Liver (tissue), 9 donors: ENCODE results near the gene SFXN5. TPM values are rescaled to one million over a fixed set of nuclear protein-coding genes. Genes with fewer than 3 reads are reported as not detected.

ENCODE experiments used
- DNase-seq: peaks from one replicate; pipeline ENCODE4 v3.0.0-alpha.2; 2017; ENCODE audit warnings: low spot score
- H3K27ac ChIP-seq, 2 donors: one replicate each; pipeline ENCODE4 v1.7.0; 2013; ENCODE audit warnings: inconsistent platforms in 2 of 2, low read length in 2 of 2, control low read depth in 1 of 2, low read depth in 1 of 2, mild to moderate bottlenecking in 1 of 2
- H3K27me3 ChIP-seq, 4 donors: one replicate each; pipeline versions ENCODE4 v1.6.1 to v1.7.0; 2013; ENCODE audit warnings: low read length in 3 of 4, inconsistent platforms in 1 of 4, mild to moderate bottlenecking in 1 of 4, moderate library complexity in 1 of 4; ENCODE audit not compliant: control insufficient read depth in 4 of 4, insufficient read depth in 4 of 4
- H3K36me3 ChIP-seq, 4 donors: one replicate each; pipeline versions ENCODE4 v1.6.1 to v1.7.0; 2013; ENCODE audit warnings: low read length in 3 of 4, mild to moderate bottlenecking in 3 of 4, low read depth in 1 of 4, moderate library complexity in 1 of 4; ENCODE audit not compliant: control insufficient read depth in 4 of 4, insufficient read depth in 3 of 4
- H3K4me1 ChIP-seq, 4 donors: one replicate each; pipeline versions ENCODE4 v1.6.1 to v1.7.0; 2013; ENCODE audit warnings: low read length in 3 of 4, mild to moderate bottlenecking in 3 of 4, moderate library complexity in 1 of 4; ENCODE audit not compliant: control insufficient read depth in 4 of 4, insufficient read depth in 4 of 4
- H3K4me3 ChIP-seq, 3 donors: one replicate each; pipeline versions ENCODE4 v1.6.1 to v1.7.0; 2013; ENCODE audit warnings: low read length in 3 of 3, control low read depth in 1 of 3, low read depth in 1 of 3, mild to moderate bottlenecking in 1 of 3
- H3K9ac ChIP-seq, 2 donors: one replicate each; pipeline ENCODE4 v1.7.0; 2013; ENCODE audit warnings: low read length in 2 of 2, mild to moderate bottlenecking in 2 of 2, moderate library complexity in 2 of 2, control low read depth in 1 of 2, low read depth in 1 of 2
- H3K9me3 ChIP-seq, 4 donors: one replicate each; pipeline versions ENCODE4 v1.6.1 to v1.7.0; 2013; ENCODE audit warnings: low read length in 3 of 4; ENCODE audit not compliant: control insufficient read depth in 4 of 4
- ATF3 ChIP-seq: IDR thresholded peaks from 2 replicates; pipeline ENCODE4 v1.6.1; 2016; ENCODE audit warnings: antibody characterized with exemption
- CTCF ChIP-seq: fragments of 150-350 bp; IDR thresholded peaks from 2 replicates; pipeline ENCODE4 v1.5.1; 2017; ENCODE audit warnings: improper control_type of control experiment, low read depth, low read length; ENCODE audit not compliant: missing input control
- EGR1 ChIP-seq, 2 donors: IDR thresholded peaks; 2 replicates each; pipeline ENCODE4 v1.6.1; 2016 to 2018; ENCODE audit warnings: antibody characterized with exemption in 2 of 2, low read depth in 2 of 2
- FOXA1 ChIP-seq: IDR thresholded peaks from 2 replicates; pipeline ENCODE4 v1.6.1; 2016; ENCODE audit warnings: antibody characterized with exemption
- FOXA2 ChIP-seq: IDR thresholded peaks from 2 replicates; pipeline ENCODE4 v1.6.1; 2016; ENCODE audit warnings: antibody characterized with exemption
- GABPA ChIP-seq, 2 donors: IDR thresholded peaks in 1 of 2; conservative IDR thresholded peaks in 1 of 2; 2 replicates each; pipeline ENCODE4 v1.6.1; 2016; ENCODE audit warnings: antibody characterized with exemption in 2 of 2, mild to moderate bottlenecking in 1 of 2, moderate library complexity in 1 of 2
- HNF4A ChIP-seq, 2 donors: conservative IDR thresholded peaks; 2 replicates each; pipeline ENCODE4 v1.6.1; 2016; ENCODE audit warnings: antibody characterized with exemption in 2 of 2, mild to moderate bottlenecking in 2 of 2
- HNF4G ChIP-seq: IDR thresholded peaks from 2 replicates; pipeline ENCODE4 v1.6.1; 2016; ENCODE audit warnings: antibody characterized with exemption
- JUND ChIP-seq, 2 donors: IDR thresholded peaks; 2 replicates each; pipeline ENCODE4 v1.6.1; 2016; ENCODE audit warnings: antibody characterized with exemption in 2 of 2
- NR2F2 ChIP-seq: IDR thresholded peaks from 2 replicates; pipeline ENCODE4 v1.6.1; 2016; ENCODE audit warnings: antibody characterized with exemption
- RAD21 ChIP-seq, 2 donors: IDR thresholded peaks; 2 replicates each; pipeline ENCODE4 v1.6.1; 2016; ENCODE audit warnings: antibody characterized with exemption in 2 of 2, mild to moderate bottlenecking in 2 of 2
- REST ChIP-seq: IDR thresholded peaks from 2 replicates; pipeline ENCODE4 v1.6.1; 2016; ENCODE audit warnings: antibody characterized with exemption, mild to moderate bottlenecking
- RXRA ChIP-seq, 2 donors: IDR thresholded peaks; 2 replicates each; pipeline ENCODE4 v1.6.1; 2017 to 2018; ENCODE audit warnings: antibody characterized with exemption in 2 of 2, mild to moderate bottlenecking in 1 of 2
- SP1 ChIP-seq: IDR thresholded peaks from 2 replicates; pipeline ENCODE4 v1.6.1; 2018; ENCODE audit warnings: antibody characterized with exemption, mild to moderate bottlenecking
- TAF1 ChIP-seq: conservative IDR thresholded peaks from 2 replicates; pipeline ENCODE4 v1.6.1; 2016; ENCODE audit warnings: antibody characterized with exemption, mild to moderate bottlenecking
- YY1 ChIP-seq: IDR thresholded peaks from 2 replicates; pipeline ENCODE4 v1.6.1; 2016; ENCODE audit warnings: antibody characterized with exemption, mild to moderate bottlenecking
- ZBTB33 ChIP-seq: IDR thresholded peaks from 2 replicates; pipeline ENCODE4 v1.6.1; 2016; ENCODE audit warnings: antibody characterized with exemption
- WGBS: extraction: QIAGEN DNeasy Blood & Tissue Kit; methylation state at CpG from one replicate; pipeline ENCODE4 v1.1.7; 2013; 5-methylcytosine and 5-hydroxymethylcytosine counted together
- polyA plus RNA-seq, 2 donors: library from polyadenylated mRNA; stranded (reverse) in 1 of 2; unstranded in 1 of 2; fragments of 200-250 nt in 1 of 2; fragments of >200 nt in 1 of 2; fragmentation: Nextera tagmentation in 1 of 2; extraction: Ambion mirVana in 1 of 2; gene quantifications; one replicate each; pipeline versions ENCODE4 v1.2.1 to v1.2.3, GENCODE V29; 2013 to 2015
- total RNA-seq, 2 donors: library from RNA; depleted of rRNA; stranded (reverse); fragments of >200 nt; gene quantifications; one replicate each; pipeline ENCODE4 v1.2.3, GENCODE V29; 2014
- donor health status: healthy.
- donor health status: healthy.
- donor health status: healthy.
- donor health status: healthy.
- donor health status: healthy.

The SFXN5 gene
- total and polyA plus RNA-seq, 4 donors, result 23.3 to 58.2 (median 29.5) TPM

GRCh38 chr2:73074110-73075069 is 2.9 kb upstream of the SFXN5 start:
- H3K4me1 ChIP-seq, result peaks cover 1 to 20% (median 14%) of the 10 kb centered on the region in 4 donors
- no peak overlapping the region for H3K9ac ChIP-seq
- H3K36me3 ChIP-seq, result no peaks in the 10 kb centered on the region
- no peak for DNase-seq
- WGBS, result 93% methylated on average over 13 of the region's 13 CpGs
- H3K4me3 ChIP-seq, result no peak overlapping the region
- no peak overlapping the region for H3K27ac ChIP-seq
- no peaks in the 10 kb centered on the region for H3K9me3 ChIP-seq
- H3K27me3 ChIP-seq, result no peaks in the 10 kb centered on the region
- no peak for TF ChIP-seq RXRA (IDR thresholded peaks at IDR 0.05)
- TF ChIP-seq EGR1 (IDR thresholded peaks at IDR 0.05; ENCODE audit: low read depth in 2 of 2), result no peak
- no peak for TF ChIP-seq FOXA1
- no peak for TF ChIP-seq YY1
- no peak for TF ChIP-seq FOXA2
- TF ChIP-seq RAD21 (IDR thresholded peaks at IDR 0.05), result no peak
- TF ChIP-seq NR2F2, result no peak
- TF ChIP-seq HNF4G, result no peak
- TF ChIP-seq JUND (IDR thresholded peaks at IDR 0.05), result no peak
- no peak for TF ChIP-seq TAF1
- TF ChIP-seq ZBTB33, result no peak
- no peak for TF ChIP-seq ATF3
- TF ChIP-seq SP1, result no peak
- TF ChIP-seq HNF4A (conservative IDR thresholded peaks at IDR 0.05), result no peak
- TF ChIP-seq CTCF, result no peak
- no peak for TF ChIP-seq GABPA (IDR thresholded peaks at IDR 0.05 in 1 of 2, conservative IDR thresholded peaks at IDR 0.05 in 1 of 2)
- no peak for TF ChIP-seq REST
